ENCODE measurements around the gene MCF2L. TPM values are rescaled to one million over a fixed set of nuclear protein-coding genes. Genes with fewer than 3 reads are reported as not detected.
"Not testable (repeated sequence)": the region's sequence is repeated elsewhere in the genome, so short reads cannot be mapped to it uniquely, and the experiment has no call there.

Gene MCF2L
- total and polyA plus RNA-seq, 5 donors from 2014 or later = 0.34 to 22.2 (median 1.3) TPM

GRCh38 chr13:113076681-113077401, 107.8 kb downstream of the MCF2L start:
- Histone ChIP-seq H3K4me1 (ENCODE audit: control insufficient read depth, insufficient read depth, low read length, poor library complexity, severe bottlenecking) (no peaks in the 10 kb centered on the region), H3K36me3 (ENCODE audit: control insufficient read depth, insufficient read depth, low read length) (no peaks in the 10 kb centered on the region), H3K27me3 (ENCODE audit: control insufficient read depth, insufficient read depth, low read length) (no peaks in the 10 kb centered on the region), H3K4me3 (ENCODE audit: low read depth, low read length) (no peak overlapping the region), H3K9me3 (ENCODE audit: control insufficient read depth in 2 of 2, low read length in 2 of 2) (no peaks in the 10 kb centered on the region), H3K27ac (ENCODE audit: insufficient read depth, low read length, poor library complexity, severe bottlenecking) (no peak overlapping the region)
- Mint-ChIP-seq H3K27ac (no peak overlapping the region), H3K4me1 (no peaks in the 10 kb centered on the region), H3K27me3 (no peaks in the 10 kb centered on the region), H3K36me3 (peaks cover 21% of the 10 kb centered on the region), H3K4me3 (no peak overlapping the region), H3K9me3 (peaks cover 0 to 7% (median 2%) of the 10 kb centered on the region in 7 donors)
- ATAC-seq (ENCODE audit: low read depth in 2 of 2) (no peak), DNase-seq (no peak)

- H3K27me3 ChIP-seq (ENCODE audit: control insufficient read depth, insufficient read depth, low read length) = no peaks in the 10 kb centered on the region
- no peak overlapping the region for H3K27ac ChIP-seq (ENCODE audit: insufficient read depth, low read length, poor library complexity, severe bottlenecking)
- H3K36me3 Mint-ChIP-seq = peaks cover 15% of the 10 kb centered on the region
- ATAC-seq (ENCODE audit: low read depth in 2 of 2) (no peak), DNase-seq (no peak)
- no peaks in the 10 kb centered on the region for H3K36me3 ChIP-seq (ENCODE audit: control insufficient read depth, insufficient read depth, low read length)
- H3K27me3 Mint-ChIP-seq = no peaks in the 10 kb centered on the region
- H3K9me3 ChIP-seq (ENCODE audit: control insufficient read depth in 2 of 2, low read length in 2 of 2) = no peaks in the 10 kb centered on the region
- H3K27ac Mint-ChIP-seq = no peak overlapping the region
- no peaks in the 10 kb centered on the region for H3K4me1 Mint-ChIP-seq
- H3K9me3 Mint-ChIP-seq = peaks cover 0 to 2% (median 0%) of the 10 kb centered on the region in 7 donors
- no peaks in the 10 kb centered on the region for H3K4me1 ChIP-seq (ENCODE audit: control insufficient read depth, insufficient read depth, low read length, poor library complexity, severe bottlenecking)
- no peak overlapping the region for H3K4me3 Mint-ChIP-seq
- no peak overlapping the region for H3K4me3 ChIP-seq (ENCODE audit: low read depth, low read length)
These were observed 108.5 kb downstream of the MCF2L start for GRCh38 chr13:113077566-113077952.

- Histone ChIP-seq H3K4me1 (ENCODE audit: control insufficient read depth, insufficient read depth, low read length, poor library complexity, severe bottlenecking) (no peaks in the 10 kb centered on the region), H3K27ac (ENCODE audit: insufficient read depth, low read length, poor library complexity, severe bottlenecking) (no peak overlapping the region), H3K4me3 (ENCODE audit: low read depth, low read length) (no peak overlapping the region), H3K36me3 (ENCODE audit: control insufficient read depth, insufficient read depth, low read length) (no peaks in the 10 kb centered on the region), H3K9me3 (ENCODE audit: control insufficient read depth in 2 of 2, low read length in 2 of 2) (no peaks in the 10 kb centered on the region), H3K27me3 (ENCODE audit: control insufficient read depth, insufficient read depth, low read length) (no peaks in the 10 kb centered on the region)
- Mint-ChIP-seq H3K27me3 (no peaks in the 10 kb centered on the region), H3K9me3 (peaks cover 0 to 2% (median 0%) of the 10 kb centered on the region in 7 donors), H3K4me1 (no peaks in the 10 kb centered on the region), H3K27ac (no peak overlapping the region), H3K4me3 (peak overlapping the region in 1 of 4 donors; percentile 38), H3K36me3 (peaks cover 9% of the 10 kb centered on the region)
- DNase-seq (no peak), ATAC-seq (ENCODE audit: low read depth in 2 of 2) (no peak)
These were observed 109.2 kb downstream of the MCF2L start for GRCh38 chr13:113077953-113078901.

- Mint-ChIP-seq H3K4me1 (no peaks in the 10 kb centered on the region), H3K36me3 (peaks cover 5% of the 10 kb centered on the region), H3K27ac (no peak overlapping the region), H3K9me3 (peaks cover 0 to 2% (median 0%) of the 10 kb centered on the region in 7 donors), H3K27me3 (no peaks in the 10 kb centered on the region), H3K4me3 (no peak overlapping the region)
- Histone ChIP-seq H3K36me3 (ENCODE audit: control insufficient read depth, insufficient read depth, low read length) (no peaks in the 10 kb centered on the region), H3K9me3 (ENCODE audit: control insufficient read depth in 2 of 2, low read length in 2 of 2) (no peaks in the 10 kb centered on the region), H3K27me3 (ENCODE audit: control insufficient read depth, insufficient read depth, low read length) (no peaks in the 10 kb centered on the region), H3K27ac (ENCODE audit: insufficient read depth, low read length, poor library complexity, severe bottlenecking) (no peak overlapping the region), H3K4me1 (ENCODE audit: control insufficient read depth, insufficient read depth, low read length, poor library complexity, severe bottlenecking) (no peaks in the 10 kb centered on the region), H3K4me3 (ENCODE audit: low read depth, low read length) (no peak overlapping the region)
- DNase-seq (no peak), ATAC-seq (ENCODE audit: low read depth in 2 of 2) (no peak)
These were observed 110.1 kb downstream of the MCF2L start for GRCh38 chr13:113078902-113079780.

- H3K4me1 ChIP-seq (ENCODE audit: control insufficient read depth, insufficient read depth, low read length, poor library complexity, severe bottlenecking); H3K4me3 Mint-ChIP-seq; H3K9me3 Mint-ChIP-seq; H3K36me3 ChIP-seq (ENCODE audit: control insufficient read depth, insufficient read depth, low read length); H3K27ac ChIP-seq (ENCODE audit: insufficient read depth, low read length, poor library complexity, severe bottlenecking); H3K27me3 Mint-ChIP-seq; H3K27ac Mint-ChIP-seq; ATAC-seq (ENCODE audit: low read depth in 2 of 2); H3K27me3 ChIP-seq (ENCODE audit: control insufficient read depth, insufficient read depth, low read length); DNase-seq; H3K36me3 Mint-ChIP-seq; H3K4me1 Mint-ChIP-seq; H3K9me3 ChIP-seq (ENCODE audit: control insufficient read depth in 2 of 2, low read length in 2 of 2); H3K4me3 ChIP-seq (ENCODE audit: low read depth, low read length): not testable (repeated sequence)
These were observed 110.7 kb downstream of the MCF2L start for GRCh38 chr13:113079781-113080080.

- Mint-ChIP-seq H3K4me3 (no peak overlapping the region), H3K36me3 (peaks cover 4% of the 10 kb centered on the region), H3K27me3 (no peaks in the 10 kb centered on the region), H3K4me1 (no peaks in the 10 kb centered on the region), H3K9me3 (no peaks in the 10 kb centered on the region), H3K27ac (no peak overlapping the region)
- H3K36me3 ChIP-seq (ENCODE audit: control insufficient read depth, insufficient read depth, low read length) = no peaks in the 10 kb centered on the region
- H3K4me3 ChIP-seq (ENCODE audit: low read depth, low read length) = no peak overlapping the region
- no peaks in the 10 kb centered on the region for H3K4me1 ChIP-seq (ENCODE audit: control insufficient read depth, insufficient read depth, low read length, poor library complexity, severe bottlenecking)
- DNase-seq (no peak), ATAC-seq (ENCODE audit: low read depth in 2 of 2) (no peak)
- no peak overlapping the region for H3K27ac ChIP-seq (ENCODE audit: insufficient read depth, low read length, poor library complexity, severe bottlenecking)
- no peaks in the 10 kb centered on the region for H3K27me3 ChIP-seq (ENCODE audit: control insufficient read depth, insufficient read depth, low read length)
- H3K9me3 ChIP-seq (ENCODE audit: control insufficient read depth in 2 of 2, low read length in 2 of 2) = no peaks in the 10 kb centered on the region
These were observed 111.4 kb downstream of the MCF2L start for GRCh38 chr13:113080361-113080831.

GRCh38 chr13:113080901-113081521, 112.0 kb downstream of the MCF2L start:
- no peaks in the 10 kb centered on the region for H3K4me1 Mint-ChIP-seq
- H3K27me3 Mint-ChIP-seq = no peaks in the 10 kb centered on the region
- H3K36me3 ChIP-seq (ENCODE audit: control insufficient read depth, insufficient read depth, low read length) = no peaks in the 10 kb centered on the region
- H3K27ac ChIP-seq (ENCODE audit: insufficient read depth, low read length, poor library complexity, severe bottlenecking) = no peak overlapping the region
- no peaks in the 10 kb centered on the region for H3K4me1 ChIP-seq (ENCODE audit: control insufficient read depth, insufficient read depth, low read length, poor library complexity, severe bottlenecking)
- no peak overlapping the region for H3K4me3 Mint-ChIP-seq
- ATAC-seq (ENCODE audit: low read depth in 2 of 2) (no peak), DNase-seq (no peak)
- H3K4me3 ChIP-seq (ENCODE audit: low read depth, low read length) = no peak overlapping the region
- H3K27ac Mint-ChIP-seq = no peak overlapping the region
- H3K27me3 ChIP-seq (ENCODE audit: control insufficient read depth, insufficient read depth, low read length) = no peaks in the 10 kb centered on the region
- peaks cover 4% of the 10 kb centered on the region for H3K36me3 Mint-ChIP-seq
- H3K9me3 ChIP-seq (ENCODE audit: control insufficient read depth in 2 of 2, low read length in 2 of 2) = no peaks in the 10 kb centered on the region
- H3K9me3 Mint-ChIP-seq = no peaks in the 10 kb centered on the region
